Measurements from ENCODE around the gene APP.

GRCh38 chr21:25925936-25926335 lies 244.6 kb downstream of the APP start:
- TF ChIP-seq CTCF (IDR thresholded peaks at IDR 0.05) (no peak), POLR2A (IDR thresholded peaks at IDR 0.05) (no peak)
